HEK293 (cell line): ENCODE results near the gene AP5S1.

Experiments
- CTCF ChIA-PET: fragments of 350-600 bp; formaldehyde crosslinking; extraction: SDS; loops from one replicate; lab custom pipeline; 2021; ENCODE audit warnings: antibody characterized with exemption; lab: Yijun Ruan, JAX
- POLR2A ChIA-PET: fragments of 300-600 bp; formaldehyde crosslinking; extraction: SDS; loops from one replicate; lab custom pipeline; 2020; ENCODE audit warnings: antibody characterized with exemption, inconsistent platforms; lab: Yijun Ruan, JAX
- H3K27ac ChIP-seq: fragments of 200-500 bp; sonication (Bioruptor generic); 2 replicates; pipeline ENCODE4 v1.5.1; 2014; ENCODE audit warnings: low read depth, low read length, control low read depth, inconsistent platforms; ENCODE audit errors: extremely low read depth
- H3K36me3 ChIP-seq, 2 experiments: fragments of 200-500 bp in 1 of 2; sonication (Bioruptor generic) in 1 of 2; 1 replicate in 1 of 2; 2 replicates in 1 of 2; pipeline ENCODE4 v1.5.1; 2014 to 2017; ENCODE audit warnings: inconsistent platforms in 2 of 2, low read length in 2 of 2; ENCODE audit not compliant: control insufficient read depth in 2 of 2, insufficient read depth in 1 of 2
- H3K4me1 ChIP-seq: fragments of 200-500 bp; sonication (Bioruptor generic); 2 replicates; pipeline ENCODE4 v1.5.1; 2014; ENCODE audit warnings: mild to moderate bottlenecking, low read length, inconsistent platforms; ENCODE audit not compliant: control insufficient read depth, insufficient read depth
- H3K4me3 ChIP-seq: 2 replicates; pipeline ENCODE4 v1.5.1; 2011; ENCODE audit warnings: low read depth, mild to moderate bottlenecking, control low read depth, low read length, moderate library complexity
- H3K9me3 ChIP-seq: fragments of 200-500 bp; sonication (Bioruptor generic); 2 replicates; pipeline ENCODE4 v1.5.1; 2014; ENCODE audit warnings: low read depth, low read length, inconsistent platforms; ENCODE audit not compliant: control insufficient read depth, insufficient read depth
- FEZF1 ChIP-seq: fragments of 450-650 bp; formaldehyde crosslinking; IDR thresholded peaks from 2 replicates; pipeline ENCODE4 v1.5.1; 2016; ENCODE audit warnings: missing biosample characterization, missing genetic modification characterization
- GLI4 ChIP-seq: fragments of 450-650 bp; formaldehyde crosslinking; IDR thresholded peaks from 2 replicates; pipeline ENCODE4 v1.5.1; 2016; ENCODE audit warnings: missing biosample characterization, missing genetic modification characterization
- GLIS1 ChIP-seq: fragments of 450-650 bp; formaldehyde crosslinking; IDR thresholded peaks from 2 replicates; pipeline ENCODE4 v1.5.1; 2016; ENCODE audit warnings: missing biosample characterization, missing genetic modification characterization
- HOXD13 ChIP-seq: sonication (generic); formaldehyde crosslinking; IDR thresholded peaks from 2 replicates; pipeline ENCODE4 v1.8.0; 2022; ENCODE audit warnings: missing genetic modification reagents, borderline replicate concordance
- PRDM1 ChIP-seq: fragments of 450-650 bp; formaldehyde crosslinking; IDR thresholded peaks from 2 replicates; pipeline ENCODE4; 2016; ENCODE audit warnings: missing biosample characterization, missing genetic modification characterization
- SCRT1 ChIP-seq: fragments of 450-650 bp; formaldehyde crosslinking; IDR thresholded peaks from 2 replicates; pipeline ENCODE4 v1.5.1; 2016; ENCODE audit warnings: missing biosample characterization, missing genetic modification characterization, borderline replicate concordance
- SCRT2 ChIP-seq: fragments of 450-650 bp; formaldehyde crosslinking; IDR thresholded peaks from 2 replicates; pipeline ENCODE4 v1.5.1; 2016; ENCODE audit warnings: missing biosample characterization, missing genetic modification characterization
- ZNF146 ChIP-seq: fragments of 450-650 bp; formaldehyde crosslinking; IDR thresholded peaks from 2 replicates; pipeline ENCODE4 v1.5.1; 2016; ENCODE audit warnings: missing biosample characterization, missing genetic modification characterization
- ZNF19 ChIP-seq: fragments of 450-650 bp; formaldehyde crosslinking; IDR thresholded peaks from 2 replicates; pipeline ENCODE4; 2016; ENCODE audit warnings: missing biosample characterization, missing genetic modification characterization, low read depth
- ZNF324 ChIP-seq: fragments of 450-650 bp; formaldehyde crosslinking; IDR thresholded peaks from 2 replicates; pipeline ENCODE4 v1.5.1; 2016; ENCODE audit warnings: missing biosample characterization, missing genetic modification characterization
- ZNF394 ChIP-seq: fragments of 450-650 bp; formaldehyde crosslinking; IDR thresholded peaks from 2 replicates; pipeline ENCODE4 v1.5.1; 2016; ENCODE audit warnings: missing biosample characterization, missing genetic modification characterization, mild to moderate bottlenecking, moderate library complexity, borderline replicate concordance
- ZNF416 ChIP-seq: fragments of 450-650 bp; formaldehyde crosslinking; IDR thresholded peaks from 2 replicates; pipeline ENCODE4 v1.5.1; 2016; ENCODE audit warnings: missing biosample characterization, missing genetic modification characterization
- ZNF658 ChIP-seq: fragments of 450-650 bp; formaldehyde crosslinking; IDR thresholded peaks from 2 replicates; pipeline ENCODE4; 2016; ENCODE audit warnings: missing biosample characterization, missing genetic modification characterization
- ZNF664 ChIP-seq: fragments of 450-650 bp; formaldehyde crosslinking; IDR thresholded peaks from 2 replicates; pipeline ENCODE4 v1.5.1; 2016; ENCODE audit warnings: missing biosample characterization, missing genetic modification characterization
- ZNF707 ChIP-seq: fragments of 450-650 bp; formaldehyde crosslinking; IDR thresholded peaks from 2 replicates; pipeline ENCODE4 v1.5.1; 2016; ENCODE audit warnings: missing biosample characterization, missing genetic modification characterization
- ZNF768 ChIP-seq: fragments of 450-650 bp; formaldehyde crosslinking; IDR thresholded peaks from 2 replicates; pipeline ENCODE4 v1.5.1; 2018; ENCODE audit warnings: missing biosample characterization, mild to moderate bottlenecking, missing genetic modification characterization
- ZSCAN30 ChIP-seq: fragments of 450-650 bp; IDR thresholded peaks from 2 replicates; pipeline ENCODE4 v1.5.1; 2018; ENCODE audit warnings: missing biosample characterization, mild to moderate bottlenecking, missing genetic modification characterization, moderate library complexity
- TF ChIP-seq, protein P1 (sequence below): fragments of 450-650 bp; formaldehyde crosslinking; IDR thresholded peaks from 2 replicates; pipeline ENCODE4 v1.5.1; 2017; ENCODE audit warnings: missing biosample characterization, missing genetic modification characterization
- TF ChIP-seq, protein P2 (sequence below): fragments of 450-650 bp; formaldehyde crosslinking; IDR thresholded peaks from 2 replicates; pipeline ENCODE4 v1.5.1; 2016; ENCODE audit warnings: missing biosample characterization, missing genetic modification characterization
- TF ChIP-seq, protein P3 (sequence below): fragments of 450-650 bp; formaldehyde crosslinking; IDR thresholded peaks from 2 replicates; pipeline ENCODE4 v1.5.1; 2016; ENCODE audit warnings: missing biosample characterization, missing genetic modification characterization
- TF ChIP-seq, protein P4 (sequence below): fragments of 450-650 bp; formaldehyde crosslinking; IDR thresholded peaks from 2 replicates; pipeline ENCODE4 v1.5.1; 2016; ENCODE audit warnings: missing biosample characterization, missing genetic modification characterization
- TF ChIP-seq, protein P5 (sequence below): fragments of 450-650 bp; formaldehyde crosslinking; conservative IDR thresholded peaks from 2 replicates; pipeline ENCODE4 v1.5.1; 2016; ENCODE audit warnings: low read depth, missing biosample characterization, missing genetic modification characterization
- TF ChIP-seq, protein P6 (sequence below): fragments of 450-650 bp; formaldehyde crosslinking; IDR thresholded peaks from 2 replicates; pipeline ENCODE4 v1.5.1; 2017; ENCODE audit warnings: missing biosample characterization, missing genetic modification characterization

The AP5S1 gene

DNA sequence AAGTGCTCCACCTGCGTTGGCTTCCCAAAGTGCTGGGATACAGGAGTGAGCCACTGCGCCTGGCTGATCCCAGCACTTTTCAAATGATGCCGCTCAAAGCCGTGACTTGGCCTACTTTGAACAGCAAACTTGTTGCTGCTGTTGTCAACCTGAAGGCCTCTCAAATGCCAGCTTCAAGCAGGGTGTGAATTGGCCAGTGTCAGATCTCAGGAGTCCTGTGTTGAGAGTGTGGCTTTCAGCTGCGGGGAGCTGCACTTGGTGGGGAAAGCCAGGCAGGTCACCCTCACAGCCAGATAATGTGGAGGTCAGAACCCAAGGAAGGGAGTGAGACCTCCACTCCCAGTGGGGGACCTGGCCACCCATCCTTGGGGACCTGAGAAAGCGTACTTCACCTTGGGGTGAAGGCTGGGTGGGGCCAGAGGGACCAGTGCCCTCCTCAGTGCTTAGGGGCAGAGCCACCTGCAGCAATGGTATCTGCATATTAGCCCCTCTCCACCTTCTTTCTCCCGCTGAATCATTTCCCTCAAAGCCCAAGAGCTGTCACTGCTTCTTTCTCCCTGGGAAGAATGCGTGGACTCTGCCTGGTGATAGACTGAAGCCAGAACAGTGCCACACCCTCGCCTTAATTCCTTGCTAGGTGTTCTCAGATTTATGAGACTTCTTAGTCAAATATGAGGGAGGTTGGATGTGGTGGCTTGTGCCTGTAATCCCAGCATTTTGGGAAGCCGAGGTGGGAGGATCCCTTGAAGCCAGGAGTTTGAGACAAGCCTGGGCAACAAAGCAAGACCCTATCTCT lies 49.7 kb downstream of the AP5S1 start:
- POLR2A ChIA-PET: no interaction called here
- TF ChIP-seq, protein P1, sequence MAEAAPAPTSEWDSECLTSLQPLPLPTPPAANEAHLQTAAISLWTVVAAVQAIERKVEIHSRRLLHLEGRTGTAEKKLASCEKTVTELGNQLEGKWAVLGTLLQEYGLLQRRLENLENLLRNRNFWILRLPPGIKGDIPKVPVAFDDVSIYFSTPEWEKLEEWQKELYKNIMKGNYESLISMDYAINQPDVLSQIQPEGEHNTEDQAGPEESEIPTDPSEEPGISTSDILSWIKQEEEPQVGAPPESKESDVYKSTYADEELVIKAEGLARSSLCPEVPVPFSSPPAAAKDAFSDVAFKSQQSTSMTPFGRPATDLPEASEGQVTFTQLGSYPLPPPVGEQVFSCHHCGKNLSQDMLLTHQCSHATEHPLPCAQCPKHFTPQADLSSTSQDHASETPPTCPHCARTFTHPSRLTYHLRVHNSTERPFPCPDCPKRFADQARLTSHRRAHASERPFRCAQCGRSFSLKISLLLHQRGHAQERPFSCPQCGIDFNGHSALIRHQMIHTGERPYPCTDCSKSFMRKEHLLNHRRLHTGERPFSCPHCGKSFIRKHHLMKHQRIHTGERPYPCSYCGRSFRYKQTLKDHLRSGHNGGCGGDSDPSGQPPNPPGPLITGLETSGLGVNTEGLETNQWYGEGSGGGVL (tag by site-specific recombination): no peak
- TF ChIP-seq, protein P2, sequence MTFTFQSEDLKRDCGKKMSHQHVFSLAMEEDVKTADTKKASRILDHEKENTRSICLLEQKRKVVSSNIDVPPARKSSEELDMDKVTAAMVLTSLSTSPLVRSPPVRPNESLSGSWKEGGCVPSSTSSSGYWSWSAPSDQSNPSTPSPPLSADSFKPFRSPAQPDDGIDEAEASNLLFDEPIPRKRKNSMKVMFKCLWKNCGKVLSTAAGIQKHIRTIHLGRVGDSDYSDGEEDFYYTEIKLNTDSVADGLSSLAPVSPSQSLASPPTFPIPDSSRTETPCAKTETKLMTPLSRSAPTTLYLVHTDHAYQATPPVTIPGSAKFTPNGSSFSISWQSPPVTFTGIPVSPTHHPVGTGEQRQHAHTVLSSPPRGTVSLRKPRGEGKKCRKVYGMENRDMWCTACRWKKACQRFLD (tag by site-specific recombination): no peak
- TF ChIP-seq ZNF394 (tag by site-specific recombination) (no peak), ZSCAN30 (tag by site-specific recombination) (no peak), HOXD13 (CRISPR knock-in tag) (no peak), ZNF768 (tag by site-specific recombination) (no peak), ZNF19 (tag by site-specific recombination) (no peak), PRDM1 (tag by site-specific recombination) (0 out of 2 replicates have a peak, but pooled peaks have one; percentile 30), SCRT2 (peak; percentile 74), GLIS1 (tag by site-specific recombination) (no peak), GLI4 (tag by site-specific recombination) (no peak), ZNF146 (tag by site-specific recombination) (no peak), ZNF707 (tag by site-specific recombination) (no peak), FEZF1 (no peak), SCRT1 (tag by site-specific recombination) (0 out of 2 replicates have a peak, but pooled peaks have one; percentile 38), ZNF664 (tag by site-specific recombination) (no peak), ZNF324 (tag by site-specific recombination) (no peak), ZNF658 (tag by site-specific recombination) (no peak), ZNF416 (no peak)
- TF ChIP-seq, protein P3, sequence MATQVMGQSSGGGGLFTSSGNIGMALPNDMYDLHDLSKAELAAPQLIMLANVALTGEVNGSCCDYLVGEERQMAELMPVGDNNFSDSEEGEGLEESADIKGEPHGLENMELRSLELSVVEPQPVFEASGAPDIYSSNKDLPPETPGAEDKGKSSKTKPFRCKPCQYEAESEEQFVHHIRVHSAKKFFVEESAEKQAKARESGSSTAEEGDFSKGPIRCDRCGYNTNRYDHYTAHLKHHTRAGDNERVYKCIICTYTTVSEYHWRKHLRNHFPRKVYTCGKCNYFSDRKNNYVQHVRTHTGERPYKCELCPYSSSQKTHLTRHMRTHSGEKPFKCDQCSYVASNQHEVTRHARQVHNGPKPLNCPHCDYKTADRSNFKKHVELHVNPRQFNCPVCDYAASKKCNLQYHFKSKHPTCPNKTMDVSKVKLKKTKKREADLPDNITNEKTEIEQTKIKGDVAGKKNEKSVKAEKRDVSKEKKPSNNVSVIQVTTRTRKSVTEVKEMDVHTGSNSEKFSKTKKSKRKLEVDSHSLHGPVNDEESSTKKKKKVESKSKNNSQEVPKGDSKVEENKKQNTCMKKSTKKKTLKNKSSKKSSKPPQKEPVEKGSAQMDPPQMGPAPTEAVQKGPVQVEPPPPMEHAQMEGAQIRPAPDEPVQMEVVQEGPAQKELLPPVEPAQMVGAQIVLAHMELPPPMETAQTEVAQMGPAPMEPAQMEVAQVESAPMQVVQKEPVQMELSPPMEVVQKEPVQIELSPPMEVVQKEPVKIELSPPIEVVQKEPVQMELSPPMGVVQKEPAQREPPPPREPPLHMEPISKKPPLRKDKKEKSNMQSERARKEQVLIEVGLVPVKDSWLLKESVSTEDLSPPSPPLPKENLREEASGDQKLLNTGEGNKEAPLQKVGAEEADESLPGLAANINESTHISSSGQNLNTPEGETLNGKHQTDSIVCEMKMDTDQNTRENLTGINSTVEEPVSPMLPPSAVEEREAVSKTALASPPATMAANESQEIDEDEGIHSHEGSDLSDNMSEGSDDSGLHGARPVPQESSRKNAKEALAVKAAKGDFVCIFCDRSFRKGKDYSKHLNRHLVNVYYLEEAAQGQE (tag by site-specific recombination): no peak
- TF ChIP-seq, protein P4, sequence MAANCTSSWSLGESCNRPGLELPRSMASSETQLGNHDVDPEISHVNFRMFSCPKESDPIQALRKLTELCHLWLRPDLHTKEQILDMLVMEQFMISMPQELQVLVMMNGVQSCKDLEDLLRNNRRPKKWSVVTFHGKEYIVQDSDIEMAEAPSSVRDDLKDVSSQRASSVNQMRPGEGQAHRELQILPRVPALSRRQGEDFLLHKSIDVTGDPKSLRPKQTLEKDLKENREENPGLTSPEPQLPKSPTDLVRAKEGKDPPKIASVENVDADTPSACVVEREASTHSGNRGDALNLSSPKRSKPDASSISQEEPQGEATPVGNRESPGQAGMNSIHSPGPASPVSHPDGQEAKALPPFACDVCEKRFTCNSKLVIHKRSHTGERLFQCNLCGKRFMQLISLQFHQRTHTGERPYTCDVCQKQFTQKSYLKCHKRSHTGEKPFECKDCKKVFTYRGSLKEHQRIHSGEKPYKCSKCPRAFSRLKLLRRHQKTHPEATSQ: no peak
- TF ChIP-seq, protein P5, sequence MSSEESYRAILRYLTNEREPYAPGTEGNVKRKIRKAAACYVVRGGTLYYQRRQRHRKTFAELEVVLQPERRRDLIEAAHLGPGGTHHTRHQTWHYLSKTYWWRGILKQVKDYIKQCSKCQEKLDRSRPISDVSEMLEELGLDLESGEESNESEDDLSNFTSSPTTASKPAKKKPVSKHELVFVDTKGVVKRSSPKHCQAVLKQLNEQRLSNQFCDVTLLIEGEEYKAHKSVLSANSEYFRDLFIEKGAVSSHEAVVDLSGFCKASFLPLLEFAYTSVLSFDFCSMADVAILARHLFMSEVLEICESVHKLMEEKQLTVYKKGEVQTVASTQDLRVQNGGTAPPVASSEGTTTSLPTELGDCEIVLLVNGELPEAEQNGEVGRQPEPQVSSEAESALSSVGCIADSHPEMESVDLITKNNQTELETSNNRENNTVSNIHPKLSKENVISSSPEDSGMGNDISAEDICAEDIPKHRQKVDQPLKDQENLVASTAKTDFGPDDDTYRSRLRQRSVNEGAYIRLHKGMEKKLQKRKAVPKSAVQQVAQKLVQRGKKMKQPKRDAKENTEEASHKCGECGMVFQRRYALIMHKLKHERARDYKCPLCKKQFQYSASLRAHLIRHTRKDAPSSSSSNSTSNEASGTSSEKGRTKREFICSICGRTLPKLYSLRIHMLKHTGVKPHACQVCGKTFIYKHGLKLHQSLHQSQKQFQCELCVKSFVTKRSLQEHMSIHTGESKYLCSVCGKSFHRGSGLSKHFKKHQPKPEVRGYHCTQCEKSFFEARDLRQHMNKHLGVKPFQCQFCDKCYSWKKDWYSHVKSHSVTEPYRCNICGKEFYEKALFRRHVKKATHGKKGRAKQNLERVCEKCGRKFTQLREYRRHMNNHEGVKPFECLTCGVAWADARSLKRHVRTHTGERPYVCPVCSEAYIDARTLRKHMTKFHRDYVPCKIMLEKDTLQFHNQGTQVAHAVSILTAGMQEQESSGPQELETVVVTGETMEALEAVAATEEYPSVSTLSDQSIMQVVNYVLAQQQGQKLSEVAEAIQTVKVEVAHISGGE (tag by site-specific recombination): no peak
- TF ChIP-seq, protein P6, sequence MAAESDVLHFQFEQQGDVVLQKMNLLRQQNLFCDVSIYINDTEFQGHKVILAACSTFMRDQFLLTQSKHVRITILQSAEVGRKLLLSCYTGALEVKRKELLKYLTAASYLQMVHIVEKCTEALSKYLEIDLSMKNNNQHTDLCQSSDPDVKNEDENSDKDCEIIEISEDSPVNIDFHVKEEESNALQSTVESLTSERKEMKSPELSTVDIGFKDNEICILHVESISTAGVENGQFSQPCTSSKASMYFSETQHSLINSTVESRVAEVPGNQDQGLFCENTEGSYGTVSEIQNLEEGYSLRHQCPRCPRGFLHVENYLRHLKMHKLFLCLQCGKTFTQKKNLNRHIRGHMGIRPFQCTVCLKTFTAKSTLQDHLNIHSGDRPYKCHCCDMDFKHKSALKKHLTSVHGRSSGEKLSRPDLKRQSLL (tag by site-specific recombination): no peak

More for the DNA sequence above, 49.7 kb downstream of the AP5S1 start:
- Histone ChIP-seq H3K36me3 (peaks cover 12 to 63% of the 10 kb centered on the region in 2 experiments; a peak in 2 of 3 replicates), H3K4me3 (no peak overlapping the region), H3K4me1 (no peaks in the 10 kb centered on the region), H3K27ac (no peak overlapping the region), H3K9me3 (no peaks in the 10 kb centered on the region)
- CTCF ChIA-PET: interaction anchor here (0.6 kb wide), 1 partner anchor 32 kb away, joined by 4 read pairs; no protein-coding TSS in a partner anchor
